Testis (tissue), 2 donors: Measurements from ENCODE around the gene CWC22.

ENCODE experiments used
- POLR2A ChIP-seq: fragments of 450-650 bp; IDR thresholded peaks from one replicate; pipeline ENCODE4 v1.6.1; 2017; ENCODE audit warnings: antibody characterized with exemption, mild to moderate bottlenecking, moderate library complexity
- TF ChIP-seq, protein P1 (sequence below), 3 experiments: fragments of 450-650 bp in 2 of 3; fragments of 200-600 bp in 1 of 3; sonication (generic) in 1 of 3; IDR thresholded peaks; one replicate each; pipeline ENCODE4 v1.5.1; 2016 to 2019; ENCODE audit warnings: antibody characterized with exemption in 3 of 3, mild to moderate bottlenecking in 2 of 3, moderate library complexity in 1 of 3

GRCh38 chr2:179925713-179926112 is 81.4 kb downstream of the CWC22 start:
- TF ChIP-seq, protein P1, sequence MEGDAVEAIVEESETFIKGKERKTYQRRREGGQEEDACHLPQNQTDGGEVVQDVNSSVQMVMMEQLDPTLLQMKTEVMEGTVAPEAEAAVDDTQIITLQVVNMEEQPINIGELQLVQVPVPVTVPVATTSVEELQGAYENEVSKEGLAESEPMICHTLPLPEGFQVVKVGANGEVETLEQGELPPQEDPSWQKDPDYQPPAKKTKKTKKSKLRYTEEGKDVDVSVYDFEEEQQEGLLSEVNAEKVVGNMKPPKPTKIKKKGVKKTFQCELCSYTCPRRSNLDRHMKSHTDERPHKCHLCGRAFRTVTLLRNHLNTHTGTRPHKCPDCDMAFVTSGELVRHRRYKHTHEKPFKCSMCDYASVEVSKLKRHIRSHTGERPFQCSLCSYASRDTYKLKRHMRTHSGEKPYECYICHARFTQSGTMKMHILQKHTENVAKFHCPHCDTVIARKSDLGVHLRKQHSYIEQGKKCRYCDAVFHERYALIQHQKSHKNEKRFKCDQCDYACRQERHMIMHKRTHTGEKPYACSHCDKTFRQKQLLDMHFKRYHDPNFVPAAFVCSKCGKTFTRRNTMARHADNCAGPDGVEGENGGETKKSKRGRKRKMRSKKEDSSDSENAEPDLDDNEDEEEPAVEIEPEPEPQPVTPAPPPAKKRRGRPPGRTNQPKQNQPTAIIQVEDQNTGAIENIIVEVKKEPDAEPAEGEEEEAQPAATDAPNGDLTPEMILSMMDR (IDR thresholded peaks at IDR 0.05), result no peak
- TF ChIP-seq POLR2A, result no peak
